Sigmoid colon (tissue), 4 donors: ENCODE data around the gene STX18.
"Not testable (repeated sequence)": the region's sequence is repeated elsewhere in the genome, so short reads cannot be mapped to it uniquely, and the experiment has no call there.

Experiments used
- POLR2A ChIP-seq, 2 donors: fragments of 450-650 bp; IDR thresholded peaks; one replicate each; pipeline ENCODE4 v1.6.1; 2016; ENCODE audit warnings: antibody characterized with exemption in 2 of 2, mild to moderate bottlenecking in 2 of 2, moderate library complexity in 2 of 2
- POLR2AphosphoS5 ChIP-seq, 4 donors: sonication (generic); formaldehyde crosslinking; IDR thresholded peaks; one replicate each; pipeline ENCODE4 v1.6.1; 2017; ENCODE audit warnings: antibody characterized with exemption in 4 of 4
- TF ChIP-seq, protein P1 (sequence below), 4 experiments: fragments of 450-650 bp in 3 of 4; fragments of 200-600 bp in 1 of 4; IDR thresholded peaks; one replicate each; pipeline ENCODE4 v1.5.1; 2016 to 2019; ENCODE audit warnings: antibody characterized with exemption in 4 of 4, mild to moderate bottlenecking in 3 of 4, moderate library complexity in 2 of 4

GRCh38 chr4:4510641-4511040 lies 31.2 kb downstream of the STX18 start:
- TF ChIP-seq, protein P1, sequence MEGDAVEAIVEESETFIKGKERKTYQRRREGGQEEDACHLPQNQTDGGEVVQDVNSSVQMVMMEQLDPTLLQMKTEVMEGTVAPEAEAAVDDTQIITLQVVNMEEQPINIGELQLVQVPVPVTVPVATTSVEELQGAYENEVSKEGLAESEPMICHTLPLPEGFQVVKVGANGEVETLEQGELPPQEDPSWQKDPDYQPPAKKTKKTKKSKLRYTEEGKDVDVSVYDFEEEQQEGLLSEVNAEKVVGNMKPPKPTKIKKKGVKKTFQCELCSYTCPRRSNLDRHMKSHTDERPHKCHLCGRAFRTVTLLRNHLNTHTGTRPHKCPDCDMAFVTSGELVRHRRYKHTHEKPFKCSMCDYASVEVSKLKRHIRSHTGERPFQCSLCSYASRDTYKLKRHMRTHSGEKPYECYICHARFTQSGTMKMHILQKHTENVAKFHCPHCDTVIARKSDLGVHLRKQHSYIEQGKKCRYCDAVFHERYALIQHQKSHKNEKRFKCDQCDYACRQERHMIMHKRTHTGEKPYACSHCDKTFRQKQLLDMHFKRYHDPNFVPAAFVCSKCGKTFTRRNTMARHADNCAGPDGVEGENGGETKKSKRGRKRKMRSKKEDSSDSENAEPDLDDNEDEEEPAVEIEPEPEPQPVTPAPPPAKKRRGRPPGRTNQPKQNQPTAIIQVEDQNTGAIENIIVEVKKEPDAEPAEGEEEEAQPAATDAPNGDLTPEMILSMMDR (IDR thresholded peaks at IDR 0.05) = not testable (repeated sequence)
- not testable (repeated sequence) for TF ChIP-seq POLR2A, POLR2AphosphoS5 (IDR thresholded peaks at IDR 0.05)
